Heart left ventricle (tissue), 16 donors: ENCODE measurements around the gene VPS26A. TPM values are rescaled to one million over a fixed set of nuclear protein-coding genes. Genes with fewer than 3 reads are reported as not detected.
"Not testable (repeated sequence)": the region's sequence is repeated elsewhere in the genome, so short reads cannot be mapped to it uniquely, and the experiment has no call there.

Experiments used
- ATAC-seq, 4 donors: fragments of 200-7000 bp; cut with Tn5 transposase; one replicate each; pipeline ENCODE4 v1.9.1; 2020 to 2022; ENCODE audit warnings: moderate library complexity in 4 of 4, mild to moderate bottlenecking in 3 of 4, moderate number of reproducible peaks in 1 of 4
- DNase-seq, 5 donors: peaks; one replicate each; pipeline ENCODE4 v3.0.0-alpha.2; 2020
- H3K27ac ChIP-seq, 12 donors: fragments of 200-600 bp; sonication (generic) in 4 of 12; one replicate each; pipeline versions ENCODE4 v1.5.0 to v1.8.0; 2016 to 2022; ENCODE audit warnings: mild to moderate bottlenecking in 2 of 12
- H3K27me3 ChIP-seq, 9 donors: fragments of 200-600 bp; sonication (generic) in 2 of 9; one replicate each; pipeline versions ENCODE4 v1.5.1 to v1.8.0; 2016 to 2022; ENCODE audit warnings: mild to moderate bottlenecking in 3 of 9
- H3K36me3 ChIP-seq, 9 donors: fragments of 200-600 bp; sonication (generic) in 2 of 9; one replicate each; pipeline versions ENCODE4 v1.5.0 to v1.8.0; 2018 to 2022; ENCODE audit warnings: mild to moderate bottlenecking in 2 of 9
- H3K4me1 ChIP-seq, 12 donors: fragments of 200-600 bp; sonication (generic) in 4 of 12; one replicate each; pipeline versions ENCODE4 v1.5.0 to v1.8.0; 2016 to 2022; ENCODE audit warnings: mild to moderate bottlenecking in 3 of 12
- H3K4me3 ChIP-seq, 12 donors: fragments of 200-600 bp; sonication (generic) in 4 of 12; one replicate each; pipeline versions ENCODE4 v1.5.0 to v1.8.0; 2017 to 2022; ENCODE audit warnings: mild to moderate bottlenecking in 9 of 12, moderate library complexity in 4 of 12
- H3K9me3 ChIP-seq, 12 donors: fragments of 200-600 bp; sonication (generic) in 4 of 12; one replicate each; pipeline versions ENCODE4 v1.5.0 to v1.8.0; 2016 to 2022; ENCODE audit warnings: mild to moderate bottlenecking in 1 of 12
- POLR2A ChIP-seq, 2 donors: fragments of 450-650 bp; IDR thresholded peaks; one replicate each; pipeline ENCODE4 v1.6.1; 2017; ENCODE audit warnings: antibody characterized with exemption in 2 of 2, mild to moderate bottlenecking in 2 of 2, moderate library complexity in 2 of 2
- WGBS, 4 donors: extraction: QIAGEN DNeasy Blood & Tissue Kit in 2 of 4; methylation state at CpG; one replicate each; pipeline versions ENCODE4 v1.1.5 to v1.1.7; 2013 to 2018; 5-methylcytosine and 5-hydroxymethylcytosine counted together
- intact Hi-C, 10 donors: fragments of 100-400 bp; cut with DNase I; formaldehyde crosslinking; loops; one replicate each; pipeline versions ENCODE4 v1.11.1 to v1.14.2; 2022
- polyA plus RNA-seq, 2 donors: library from polyadenylated mRNA; stranded (reverse); fragments of 200-250 nt; gene quantifications; one replicate each; pipeline ENCODE4 v1.2.3, GENCODE V29; 2013
- total RNA-seq, 9 donors: library from RNA; depleted of rRNA in 2 of 9; stranded (reverse); fragments of >200 nt in 2 of 9; fragmentation: NEBNext Ultra II Directional in 3 of 9; extraction: Animal tissue kit (Norgen Biotek cat#: 25700) in 3 of 9; gene quantifications; one replicate each; pipeline versions ENCODE4 v1.1.0 to v1.2.4, GENCODE V29; 2016 to 2023
- TF ChIP-seq, protein P1 (sequence below), 12 donors: fragments of 200-600 bp; sonication (generic) in 4 of 12; IDR thresholded peaks; one replicate each; pipeline versions ENCODE4 v1.5.0 to v1.8.0; 2018 to 2022; ENCODE audit warnings: antibody characterized with exemption in 12 of 12, mild to moderate bottlenecking in 5 of 12
- donor health status: ischemic (EF 13 %, LVEDD 7.1; RV severe dilation, severe dysfunction).
- donor health status: healthy with polysubstance abuse.
- donor health status: DM: no; HTN: yes; CAD: no.
- donor health status: DM: no; HTN: no; CAD: no.
- donor health status: ischemic (EF 25% LVEDD 6.9; RV normal size, moderate dysfunction).
- donor health status: ischemic (EF 25% LVEDD 5.7; RV mildly dilated, moderate dysfunction).
- donor health status: healthy.
- donor health status: DM: yes; HTN: yes; CAD: no.
- donor health status: ischemic (EF 35%, LVEDD 5.7; RV mildly dilated, moderate dysfunction).
- donor health status: nonischemic (EF 11% LVEDD 7.7; RV severe dilation, severe dysfunction).
- donor health status: DM: yes; HTN: yes; CAD: no.
- donor health status: PGD.
- donor health status: ischemic (EF 29% LVEDD 5.4; RV normal size, mild dysfunction).
- donor health status: nonischemic (EF 23%, LVEDD 6.1; RV moderate dilation, normal function).

The VPS26A gene
- total and polyA plus RNA-seq, 11 donors = 15.5 to 42.3 (median 34.4) TPM

DNA sequence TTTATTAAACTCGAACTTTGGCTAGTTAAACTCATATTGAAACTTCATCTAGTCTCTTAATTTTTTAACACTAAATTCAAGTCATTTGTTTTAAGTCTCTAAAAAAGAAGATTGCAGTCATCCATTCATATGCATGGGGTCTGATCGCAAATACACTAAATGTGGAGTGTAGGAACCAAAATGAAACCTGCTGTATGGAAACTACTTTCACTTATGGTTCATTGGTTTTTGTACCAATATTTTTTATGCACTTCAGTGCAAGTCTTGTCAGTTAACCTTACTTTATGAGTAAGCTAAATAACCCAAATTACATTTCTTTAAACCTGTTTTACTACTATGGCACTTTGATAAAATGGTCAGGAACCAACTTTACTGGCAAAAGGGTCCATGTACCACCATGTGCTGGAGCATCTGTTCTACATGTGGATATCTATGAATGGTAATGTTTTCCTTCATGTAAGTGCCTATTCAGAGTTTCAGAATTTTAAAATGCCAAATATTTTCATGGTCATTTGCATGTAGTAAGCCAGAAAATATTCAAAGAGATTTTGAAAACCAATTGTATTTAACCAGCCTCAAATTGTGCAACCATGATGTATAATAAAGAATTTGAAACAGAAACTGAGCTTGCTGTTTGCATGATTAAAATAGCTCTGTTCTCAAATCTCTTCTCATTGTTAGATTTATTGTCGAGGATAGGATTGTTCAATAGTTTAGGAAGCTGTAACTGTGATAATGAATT, 48.4 kb downstream of the VPS26A start:
- 90 to 92% (median 91%) methylated on average over 3 of the region's 3 CpGs for WGBS, 4 donors
- peaks cover 0 to 5% (median 0%) of the 10 kb centered on the region in 12 donors for H3K4me1 ChIP-seq
- no peaks in the 10 kb centered on the region for H3K9me3 ChIP-seq
- ATAC-seq = no peak
- no peak overlapping the region for H3K27ac ChIP-seq
- no peaks in the 10 kb centered on the region for H3K27me3 ChIP-seq
- no peak overlapping the region for H3K4me3 ChIP-seq
- intact Hi-C loops = loop anchor here in 1 of 10 donors (5.0 kb wide), 1 partner anchor 170 kb away; no protein-coding TSS in a partner anchor
- H3K36me3 ChIP-seq = peaks cover 0 to 65% (median 49%) of the 10 kb centered on the region in 9 donors
- TF ChIP-seq, protein P1, sequence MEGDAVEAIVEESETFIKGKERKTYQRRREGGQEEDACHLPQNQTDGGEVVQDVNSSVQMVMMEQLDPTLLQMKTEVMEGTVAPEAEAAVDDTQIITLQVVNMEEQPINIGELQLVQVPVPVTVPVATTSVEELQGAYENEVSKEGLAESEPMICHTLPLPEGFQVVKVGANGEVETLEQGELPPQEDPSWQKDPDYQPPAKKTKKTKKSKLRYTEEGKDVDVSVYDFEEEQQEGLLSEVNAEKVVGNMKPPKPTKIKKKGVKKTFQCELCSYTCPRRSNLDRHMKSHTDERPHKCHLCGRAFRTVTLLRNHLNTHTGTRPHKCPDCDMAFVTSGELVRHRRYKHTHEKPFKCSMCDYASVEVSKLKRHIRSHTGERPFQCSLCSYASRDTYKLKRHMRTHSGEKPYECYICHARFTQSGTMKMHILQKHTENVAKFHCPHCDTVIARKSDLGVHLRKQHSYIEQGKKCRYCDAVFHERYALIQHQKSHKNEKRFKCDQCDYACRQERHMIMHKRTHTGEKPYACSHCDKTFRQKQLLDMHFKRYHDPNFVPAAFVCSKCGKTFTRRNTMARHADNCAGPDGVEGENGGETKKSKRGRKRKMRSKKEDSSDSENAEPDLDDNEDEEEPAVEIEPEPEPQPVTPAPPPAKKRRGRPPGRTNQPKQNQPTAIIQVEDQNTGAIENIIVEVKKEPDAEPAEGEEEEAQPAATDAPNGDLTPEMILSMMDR (IDR thresholded peaks at IDR 0.05) = no peak
- TF ChIP-seq POLR2A (IDR thresholded peaks at IDR 0.05) = no peak
- no peak for DNase-seq

DNA sequence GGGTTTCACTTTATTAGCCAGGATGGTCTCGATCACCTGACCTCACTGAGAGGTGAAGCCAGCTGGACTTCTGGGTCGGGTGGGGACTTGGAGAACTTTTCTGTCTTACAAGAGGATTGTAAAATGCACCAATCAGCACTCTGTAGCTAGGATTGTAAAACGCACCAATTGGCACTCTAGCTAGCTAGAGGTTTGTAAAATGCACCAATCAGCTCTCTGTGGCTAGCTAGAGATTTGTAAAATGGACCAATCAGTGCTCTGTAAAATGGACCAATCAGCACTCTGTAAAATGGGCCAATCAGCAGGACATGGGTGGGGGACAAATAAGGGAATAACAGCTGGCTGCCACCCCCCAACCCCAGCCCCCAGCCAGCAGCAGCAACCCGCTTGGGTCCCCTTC, 51.3 kb downstream of the VPS26A start:
- H3K27me3 ChIP-seq, intact Hi-C loops, H3K4me3 ChIP-seq, H3K9me3 ChIP-seq, ATAC-seq, H3K27ac ChIP-seq, DNase-seq, H3K4me1 ChIP-seq: not testable (repeated sequence)
- WGBS, 4 donors = 72 to 93% (median 75%) methylated on average over 4 of the region's 4 CpGs
- peaks cover 0 to 36% (median 24%) of the 10 kb centered on the region in 9 donors for H3K36me3 ChIP-seq

DNA sequence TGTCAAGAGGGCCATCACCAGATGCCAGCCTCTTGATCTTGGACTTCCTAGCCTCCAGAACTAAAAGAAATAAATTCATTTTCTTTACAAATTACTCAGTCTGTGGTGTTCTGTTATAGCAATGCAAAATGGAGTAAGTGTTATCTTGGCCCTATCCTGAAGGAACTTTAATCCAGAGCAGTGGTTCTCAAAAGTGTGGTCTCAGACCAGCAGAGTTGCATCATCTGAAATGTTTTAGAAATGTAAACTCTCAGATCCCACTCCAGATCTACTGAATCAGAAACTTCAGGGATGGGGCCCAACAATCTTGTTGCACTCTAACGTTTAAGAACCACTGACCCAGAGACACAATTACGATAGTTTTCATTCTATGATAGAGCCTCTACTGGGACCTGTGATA, 52.8 kb downstream of the VPS26A start:
- no peak for ATAC-seq
- Histone ChIP-seq H3K4me3 (no peak overlapping the region), H3K4me1 (peaks cover 0 to 21% (median 16%) of the 10 kb centered on the region in 12 donors), H3K36me3 (peaks cover 0 to 21% (median 9%) of the 10 kb centered on the region in 9 donors), H3K27me3 (no peaks in the 10 kb centered on the region), H3K9me3 (no peaks in the 10 kb centered on the region), H3K27ac (no peak overlapping the region)
- 82 to 91% (median 85%) methylated on average over 2 of the region's 2 CpGs for WGBS, 4 donors
- no peak for DNase-seq
- intact Hi-C loops = no loop called here
- no peak for TF ChIP-seq POLR2A (IDR thresholded peaks at IDR 0.05)
- TF ChIP-seq, protein P1 (IDR thresholded peaks at IDR 0.05) = no peak

DNA sequence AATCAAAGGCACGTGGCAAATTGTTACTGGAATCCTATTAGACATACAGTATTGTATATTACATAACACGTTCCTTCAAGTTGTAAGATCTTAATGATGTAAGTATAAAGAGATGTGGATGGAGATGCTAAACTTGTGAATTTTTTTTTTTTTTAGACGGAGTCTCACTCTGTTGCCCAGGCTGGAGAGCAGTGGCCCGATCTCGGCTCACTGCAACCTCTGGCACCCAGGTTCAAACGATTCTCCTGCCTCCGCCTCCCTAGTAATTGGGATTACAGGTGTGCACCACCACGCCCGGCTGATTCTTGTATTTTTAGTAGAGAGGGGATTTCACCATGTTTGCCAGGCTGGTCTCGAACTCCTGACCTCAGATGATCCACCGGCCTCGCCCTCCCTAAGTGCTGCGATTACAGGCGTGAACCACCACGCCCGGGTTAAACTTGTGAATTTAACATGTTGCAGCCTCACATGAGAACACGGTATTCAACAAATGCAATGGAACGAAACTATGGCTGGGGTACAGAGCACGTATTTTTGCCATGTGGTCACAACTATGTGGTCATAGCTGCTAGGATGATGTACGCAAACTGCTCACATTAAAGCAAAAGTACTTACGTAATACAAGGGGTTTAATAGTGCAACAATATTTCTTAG, 55.2 kb downstream of the VPS26A start:
- Histone ChIP-seq H3K27me3 (no peaks in the 10 kb centered on the region), H3K4me1 (peaks cover 0 to 38% (median 26%) of the 10 kb centered on the region in 12 donors), H3K36me3 (peaks cover 0 to 20% (median 12%) of the 10 kb centered on the region in 9 donors), H3K9me3 (no peaks in the 10 kb centered on the region), H3K4me3 (peak overlapping the region; percentile 82 to 99 (median 94)), H3K27ac (peak overlapping the region in 11 of 12 donors; percentile 87 to 98 (median 94))
- TF ChIP-seq, protein P1 (IDR thresholded peaks at IDR 0.05) = no peak
- TF ChIP-seq POLR2A (IDR thresholded peaks at IDR 0.05) = no peak
- WGBS, 4 donors = 30 to 42% (median 34%) methylated on average over 19 to 21 of the region's 21 CpGs
- DNase-seq (no peak), ATAC-seq (peak in 3 of 4 donors; percentile 2 to 7 (median 4))
- intact Hi-C loops = loop anchor here in 1 of 10 donors (1.0 kb wide), 1 partner anchor 55 kb away; the partner anchor contains the start of gene VPS26A
